ENCODE results near the gene MYOT.

DNA sequence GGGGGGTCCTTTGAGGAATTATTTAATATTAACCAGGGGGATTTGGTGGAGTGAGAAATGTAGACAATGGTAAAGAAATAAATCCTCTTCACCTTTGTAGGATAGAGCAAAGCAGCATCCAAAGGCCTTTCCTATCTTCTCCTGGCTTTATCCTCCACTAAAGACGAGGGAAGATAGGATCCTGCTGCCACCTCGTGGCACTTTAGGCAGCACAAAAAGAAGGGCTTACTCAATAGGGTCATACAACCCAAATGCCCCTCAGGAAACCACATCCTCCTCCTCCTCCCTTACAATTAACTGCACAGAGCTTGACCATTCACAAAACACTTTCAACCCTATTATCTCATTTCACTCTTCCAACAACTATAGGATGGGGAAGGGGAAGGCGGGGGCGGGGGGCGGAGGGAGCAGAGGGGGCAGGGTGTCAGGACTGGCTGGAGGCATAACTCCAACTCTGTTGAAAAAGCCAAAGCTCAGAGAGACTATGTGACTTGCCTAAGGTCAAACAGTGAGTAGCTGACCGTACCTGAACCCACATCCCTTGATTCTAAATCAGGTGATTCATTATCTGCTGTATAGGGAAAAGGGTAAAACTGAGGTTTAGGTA lies 45.4 kb upstream of the MYOT start:
- TF ChIP-seq, protein P1, sequence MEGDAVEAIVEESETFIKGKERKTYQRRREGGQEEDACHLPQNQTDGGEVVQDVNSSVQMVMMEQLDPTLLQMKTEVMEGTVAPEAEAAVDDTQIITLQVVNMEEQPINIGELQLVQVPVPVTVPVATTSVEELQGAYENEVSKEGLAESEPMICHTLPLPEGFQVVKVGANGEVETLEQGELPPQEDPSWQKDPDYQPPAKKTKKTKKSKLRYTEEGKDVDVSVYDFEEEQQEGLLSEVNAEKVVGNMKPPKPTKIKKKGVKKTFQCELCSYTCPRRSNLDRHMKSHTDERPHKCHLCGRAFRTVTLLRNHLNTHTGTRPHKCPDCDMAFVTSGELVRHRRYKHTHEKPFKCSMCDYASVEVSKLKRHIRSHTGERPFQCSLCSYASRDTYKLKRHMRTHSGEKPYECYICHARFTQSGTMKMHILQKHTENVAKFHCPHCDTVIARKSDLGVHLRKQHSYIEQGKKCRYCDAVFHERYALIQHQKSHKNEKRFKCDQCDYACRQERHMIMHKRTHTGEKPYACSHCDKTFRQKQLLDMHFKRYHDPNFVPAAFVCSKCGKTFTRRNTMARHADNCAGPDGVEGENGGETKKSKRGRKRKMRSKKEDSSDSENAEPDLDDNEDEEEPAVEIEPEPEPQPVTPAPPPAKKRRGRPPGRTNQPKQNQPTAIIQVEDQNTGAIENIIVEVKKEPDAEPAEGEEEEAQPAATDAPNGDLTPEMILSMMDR (IDR thresholded peaks at IDR 0.05) = peak in 10 of 12 donors; percentile 9 to 49 (median 32)
- TF ChIP-seq POLR2A (IDR thresholded peaks at IDR 0.05) = no peak

Measured in heart left ventricle (tissue), 13 donors.